ENCODE results near the gene TPH1.
A peak's percentile ranks its signal among the peaks of the same experiment; 100 is the strongest.
"Not testable (repeated sequence)": the region's sequence is repeated elsewhere in the genome, so short reads cannot be mapped to it uniquely, and the experiment has no call there.

Gene TPH1

GRCh38 chr11:18011633-18012032 is 34.4 kb downstream of the TPH1 start:
- H3K9me3 Mint-ChIP-seq (ENCODE audit: low read depth), result no peaks in the 10 kb centered on the region
- H3K4me1 Mint-ChIP-seq (ENCODE audit: low read depth), result peaks cover 33% of the 10 kb centered on the region
- H3K27ac Mint-ChIP-seq, result peak overlapping the region; percentile 91
- peaks cover 2% of the 10 kb centered on the region for H3K36me3 Mint-ChIP-seq
- H3K4me3 Mint-ChIP-seq, result peak overlapping the region; percentile 96
- H3K27me3 Mint-ChIP-seq, result no peaks in the 10 kb centered on the region

- H3K4me1 Mint-ChIP-seq (ENCODE audit: low read depth), result peaks cover 33% of the 10 kb centered on the region
- peak overlapping the region; percentile 67 for H3K27ac Mint-ChIP-seq
- H3K36me3 Mint-ChIP-seq, result peaks cover 4% of the 10 kb centered on the region
- H3K27me3 Mint-ChIP-seq, result no peaks in the 10 kb centered on the region
- peak overlapping the region; percentile 96 for H3K4me3 Mint-ChIP-seq
- no peaks in the 10 kb centered on the region for H3K9me3 Mint-ChIP-seq (ENCODE audit: low read depth)
Observed at GRCh38 chr11:18010977-18011586, 35.0 kb downstream of the TPH1 start.

GRCh38 chr11:18010121-18010670 is 35.9 kb downstream of the TPH1 start:
- H3K27me3 Mint-ChIP-seq, result no peaks in the 10 kb centered on the region
- H3K4me3 Mint-ChIP-seq, result no peak overlapping the region
- no peaks in the 10 kb centered on the region for H3K9me3 Mint-ChIP-seq (ENCODE audit: low read depth)
- H3K4me1 Mint-ChIP-seq (ENCODE audit: low read depth), result peaks cover 33% of the 10 kb centered on the region
- H3K36me3 Mint-ChIP-seq, result peaks cover 4% of the 10 kb centered on the region
- peak overlapping the region; percentile 67 for H3K27ac Mint-ChIP-seq

GRCh38 chr11:18005376-18006129 is 40.5 kb downstream of the TPH1 start:
- Mint-ChIP-seq H3K4me1 (ENCODE audit: low read depth) (peaks cover 5% of the 10 kb centered on the region), H3K9me3 (ENCODE audit: low read depth) (no peaks in the 10 kb centered on the region), H3K36me3 (peaks cover 12% of the 10 kb centered on the region), H3K27ac (no peak overlapping the region), H3K4me3 (no peak overlapping the region), H3K27me3 (no peaks in the 10 kb centered on the region)

GRCh38 chr11:18001191-18001590 is 44.9 kb downstream of the TPH1 start:
- Mint-ChIP-seq H3K27ac (no peak overlapping the region), H3K27me3 (no peaks in the 10 kb centered on the region), H3K9me3 (ENCODE audit: low read depth) (no peaks in the 10 kb centered on the region), H3K4me3 (no peak overlapping the region), H3K4me1 (ENCODE audit: low read depth) (peaks cover 13% of the 10 kb centered on the region), H3K36me3 (peaks cover 12% of the 10 kb centered on the region)

- Mint-ChIP-seq H3K4me3 (no peak overlapping the region), H3K9me3 (ENCODE audit: low read depth) (no peaks in the 10 kb centered on the region), H3K27ac (no peak overlapping the region), H3K27me3 (no peaks in the 10 kb centered on the region), H3K36me3 (peaks cover 12% of the 10 kb centered on the region), H3K4me1 (ENCODE audit: low read depth) (peaks cover 13% of the 10 kb centered on the region)
Observed at GRCh38 chr11:18000760-18001159, 45.3 kb downstream of the TPH1 start.

- not testable (repeated sequence) for H3K27ac Mint-ChIP-seq; H3K9me3 Mint-ChIP-seq (ENCODE audit: low read depth); H3K27me3 Mint-ChIP-seq; H3K4me3 Mint-ChIP-seq
- Mint-ChIP-seq H3K36me3 (peaks cover 12% of the 10 kb centered on the region), H3K4me1 (ENCODE audit: low read depth) (peaks cover 13% of the 10 kb centered on the region)
Observed at GRCh38 chr11:18000128-18000527, 45.9 kb downstream of the TPH1 start.
